ENCODE data around the gene THADA. TPM values are rescaled to one million over a fixed set of nuclear protein-coding genes. Genes with fewer than 3 reads are reported as not detected.
"Not testable (repeated sequence)": the region's sequence is repeated elsewhere in the genome, so short reads cannot be mapped to it uniquely, and the experiment has no call there.

Gene THADA
- total RNA-seq, 4 donors from 2014 or later = 31.2 to 68.8 (median 54.9) TPM

DNA sequence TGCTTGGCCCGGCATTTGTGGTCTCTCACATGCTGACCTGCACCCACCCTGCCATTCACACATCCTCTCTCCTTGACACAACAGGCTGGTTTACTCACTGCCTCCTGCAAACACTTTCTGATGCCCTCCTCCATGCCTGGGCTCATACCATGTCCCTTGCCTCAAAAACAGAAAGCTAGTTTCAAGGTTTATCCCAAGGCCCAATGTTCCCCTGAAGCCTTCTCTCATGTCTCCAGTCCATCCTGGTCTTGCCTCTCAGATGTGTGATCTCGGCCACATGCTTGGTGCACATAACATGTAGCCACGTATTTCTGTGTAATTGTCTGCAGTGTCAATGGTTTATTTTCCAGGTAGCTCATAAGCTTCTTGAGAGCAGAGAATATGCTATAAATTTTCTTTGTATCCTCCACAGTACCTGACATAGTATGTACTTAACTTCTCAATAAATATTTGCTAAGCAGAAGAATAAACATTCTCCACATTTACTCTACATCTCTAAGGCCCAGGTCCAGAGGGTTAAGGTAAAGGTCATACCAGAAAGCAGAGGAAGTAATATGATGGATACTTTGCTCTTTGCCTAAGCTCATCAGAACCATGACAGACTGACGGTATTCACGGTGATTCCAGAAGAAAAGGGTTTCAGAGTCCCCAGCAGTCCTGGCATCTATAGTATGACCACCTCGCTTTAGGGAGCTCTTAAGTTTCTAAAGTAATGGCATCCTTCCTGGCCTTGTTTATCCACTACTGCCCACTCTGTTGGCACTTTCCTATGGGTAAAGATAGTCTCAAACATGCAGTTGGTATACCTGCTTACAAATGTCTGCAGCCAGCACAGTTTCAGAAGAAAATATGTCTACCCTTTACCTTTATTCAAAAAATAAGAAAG, 206.0 kb downstream of the THADA start:
- H3K36me3 ChIP-seq = no peaks in the 10 kb centered on the region
- H3K9me3 ChIP-seq = no peaks in the 10 kb centered on the region
- intact Hi-C loops (cut with DNase I; ENCODE audit: low total_unique reads) = no loop called here
- H3K27ac ChIP-seq = peak overlapping the region; percentile 66 to 76
- no peak for DNase-seq
- peaks cover 0 to 15% of the 10 kb centered on the region in 2 donors for H3K4me1 ChIP-seq
- no peak overlapping the region for H3K4me3 ChIP-seq
- no peak for TF ChIP-seq POLR2A (IDR thresholded peaks at IDR 0.05)
- no peak for TF ChIP-seq CTCF (IDR thresholded peaks at IDR 0.05)
- no peaks in the 10 kb centered on the region for H3K27me3 ChIP-seq

DNA sequence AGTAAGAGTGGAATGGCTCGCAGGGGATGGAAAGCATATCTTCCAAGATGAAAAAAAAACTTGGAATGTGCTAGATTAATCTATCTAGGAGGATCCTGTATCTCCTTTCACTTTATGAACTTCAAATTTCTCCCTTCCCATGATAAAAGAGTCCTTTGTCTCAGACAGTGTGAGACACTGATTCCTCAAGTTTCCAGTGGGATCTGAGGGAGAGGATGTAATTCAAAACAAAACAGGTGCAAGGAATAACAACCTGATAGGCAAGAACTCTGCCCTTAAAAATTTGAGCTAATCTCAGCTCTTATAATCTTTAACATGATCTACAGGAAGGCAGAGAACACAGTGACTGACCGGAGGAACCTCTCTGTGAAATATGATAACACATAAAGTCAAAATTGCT, 207.5 kb downstream of the THADA start:
- no peaks in the 10 kb centered on the region for H3K9me3 ChIP-seq
- H3K36me3 ChIP-seq = no peaks in the 10 kb centered on the region
- H3K27me3 ChIP-seq = no peaks in the 10 kb centered on the region
- no peak overlapping the region for H3K4me3 ChIP-seq
- TF ChIP-seq CTCF (IDR thresholded peaks at IDR 0.05) (no peak), POLR2A (IDR thresholded peaks at IDR 0.05) (no peak)
- H3K4me1 ChIP-seq = peaks cover 0 to 15% of the 10 kb centered on the region in 2 donors
- DNase-seq = no peak
- intact Hi-C loops (cut with DNase I; ENCODE audit: low total_unique reads) = no loop called here
- H3K27ac ChIP-seq = no peak overlapping the region

- DNase-seq = no peak
- TF ChIP-seq POLR2A (IDR thresholded peaks at IDR 0.05) (no peak), CTCF (IDR thresholded peaks at IDR 0.05) (no peak)
- no peaks in the 10 kb centered on the region for H3K36me3 ChIP-seq
- H3K4me3 ChIP-seq = no peak overlapping the region
- no peaks in the 10 kb centered on the region for H3K27me3 ChIP-seq
- intact Hi-C loops (cut with DNase I; ENCODE audit: low total_unique reads) = no loop called here
- no peaks in the 10 kb centered on the region for H3K9me3 ChIP-seq
- H3K27ac ChIP-seq = peak overlapping the region in 1 of 2 donors; percentile 16
- peaks cover 0 to 10% of the 10 kb centered on the region in 2 donors for H3K4me1 ChIP-seq
These were observed 208.5 kb downstream of the THADA start for GRCh38 chr2:43387092-43388062.

GRCh38 chr2:43386679-43387078, 209.2 kb downstream of the THADA start:
- DNase-seq; H3K9me3 ChIP-seq; H3K27me3 ChIP-seq; H3K4me1 ChIP-seq; H3K36me3 ChIP-seq; H3K4me3 ChIP-seq; H3K27ac ChIP-seq; intact Hi-C loops (cut with DNase I; ENCODE audit: low total_unique reads): not testable (repeated sequence)

DNA sequence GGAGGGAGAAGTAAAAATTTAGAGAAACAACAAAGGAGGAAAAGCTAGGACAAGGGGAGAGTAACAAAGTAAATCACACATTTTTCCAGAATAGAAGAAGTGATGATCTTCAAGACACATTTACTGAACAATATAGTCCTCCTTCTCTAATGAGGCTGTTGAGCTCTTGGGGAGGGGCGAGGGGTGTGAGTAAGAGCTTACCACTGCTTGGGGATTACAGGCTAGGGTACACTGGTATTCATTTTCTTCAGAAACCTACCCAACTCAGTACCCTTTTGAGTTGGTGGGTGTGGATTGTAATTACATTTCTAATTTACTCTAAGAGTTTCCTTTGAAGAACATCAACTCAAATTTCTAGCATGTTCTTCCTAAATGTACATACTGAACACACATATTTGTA, 211.7 kb downstream of the THADA start:
- Histone ChIP-seq H3K4me1 (no peaks in the 10 kb centered on the region), H3K27me3 (no peaks in the 10 kb centered on the region), H3K27ac (no peak overlapping the region), H3K36me3 (no peaks in the 10 kb centered on the region), H3K4me3 (no peak overlapping the region), H3K9me3 (no peaks in the 10 kb centered on the region)
- intact Hi-C loops (cut with DNase I; ENCODE audit: low total_unique reads) = no loop called here
- TF ChIP-seq CTCF (IDR thresholded peaks at IDR 0.05) (no peak), POLR2A (IDR thresholded peaks at IDR 0.05) (no peak)
- DNase-seq = no peak
